H1 (cell line): ENCODE measurements around the gene PRKCZ. TPM values are rescaled to one million over a fixed set of nuclear protein-coding genes. Genes with fewer than 3 reads are reported as not detected.

Source experiments
- CBX8 ChIP-seq: fragments of 300-800, 300-1000 bp; sonication (generic); IDR thresholded peaks from 2 replicates; pipeline ENCODE4 v1.7.1; 2016; ENCODE audit warnings: low read depth, low read length, borderline replicate concordance
- CHD7 ChIP-seq: fragments of 300-600 bp; sonication (generic); IDR thresholded peaks from 2 replicates; pipeline ENCODE4 v1.7.1; 2012; ENCODE audit warnings: low read length, moderate library complexity, mild to moderate bottlenecking, inconsistent platforms; ENCODE audit not compliant: insufficient replicate concordance
- CTBP2 ChIP-seq: IDR thresholded peaks from 2 replicates; pipeline ENCODE4 v1.7.0; 2011; ENCODE audit warnings: borderline replicate concordance, mild to moderate bottlenecking, moderate library complexity, mixed read lengths, low read length; ENCODE audit not compliant: insufficient read depth, insufficient read length
- EGR1 ChIP-seq: IDR thresholded peaks from 2 replicates; pipeline ENCODE4 v1.6.1; 2011; ENCODE audit warnings: low read depth, low read length, borderline replicate concordance
- GABPA ChIP-seq: IDR thresholded peaks from 2 replicates; pipeline ENCODE4 v1.6.1; 2011; ENCODE audit warnings: mild to moderate bottlenecking, low read length, moderate library complexity, borderline replicate concordance; ENCODE audit not compliant: insufficient read depth
- HDAC2 ChIP-seq, 2 experiments: fragments of 300-600 bp in 1 of 2; sonication (generic) in 1 of 2; IDR thresholded peaks; 2 replicates each; pipeline ENCODE4 v1.6.1; 2011 to 2012; ENCODE audit warnings: low read depth in 2 of 2, low read length in 2 of 2, mild to moderate bottlenecking in 2 of 2, moderate library complexity in 2 of 2, borderline replicate concordance in 1 of 2, inconsistent platforms in 1 of 2
- NANOG ChIP-seq: IDR thresholded peaks from 2 replicates; pipeline ENCODE4 v1.6.1; 2011; ENCODE audit warnings: low read length, low read depth, mild to moderate bottlenecking, inconsistent platforms; ENCODE audit not compliant: insufficient read depth, poor library complexity, severe bottlenecking
- RFX5 ChIP-seq: IDR thresholded peaks from 2 replicates; pipeline ENCODE4 v1.6.1; 2011; ENCODE audit warnings: low read depth, low read length, improper control_type of control experiment, borderline replicate concordance
- SIN3A ChIP-seq, 2 experiments: IDR thresholded peaks in 1 of 2; conservative IDR thresholded peaks in 1 of 2; 2 replicates each; pipeline ENCODE4 v1.6.1; 2011 to 2012; ENCODE audit warnings: low read length in 2 of 2, improper control_type of control experiment in 1 of 2, low read depth in 1 of 2, mild to moderate bottlenecking in 1 of 2
- SUZ12 ChIP-seq: fragments of 200-600 bp; sonication (generic); IDR thresholded peaks from 2 replicates; pipeline ENCODE4 v1.6.1; 2012; ENCODE audit warnings: mild to moderate bottlenecking, inconsistent platforms, low read length, moderate library complexity, mixed read lengths
- polyA plus RNA-seq, 7 experiments: library from polyadenylated mRNA; depleted of rRNA in 3 of 7; stranded (reverse) in 5 of 7; unstranded in 2 of 7; fragments of >200 nt in 5 of 7; fragments of 200-250 nt in 2 of 7; gene quantifications; 1 replicate in 5 of 7; 2 replicates in 1 of 7; 4 replicates in 1 of 7; pipeline versions ENCODE4 v1.2.1 to v1.2.3, GENCODE V29; 2011 to 2013; ENCODE audit warnings: missing spikeins in 2 of 7, mixed read lengths in 2 of 7
- total RNA-seq: library from RNA; stranded (reverse); fragmentation: NEBNext Ultra II Directional; extraction: Animal tissue kit (Norgen Biotek cat#: 25700); gene quantifications from 2 replicates; pipeline ENCODE4 v1.2.1, GENCODE V29; 2021

PRKCZ gene
- total and polyA plus RNA-seq, 2 of the 8 experiments (the other 6 are each of a cell fraction or from before 2014, with no cell fraction given): 37.4 to 45.1 TPM

GRCh38 chr1:2134266-2134620, 84.0 kb downstream of the PRKCZ start (continued):
- no peak for TF ChIP-seq CHD7
- no peak for TF ChIP-seq CBX8
- TF ChIP-seq CTBP2: no peak
- no peak for TF ChIP-seq NANOG
- no peak for TF ChIP-seq SIN3A (conservative IDR thresholded peaks at IDR 0.05 in 1 of 2, IDR thresholded peaks at IDR 0.05 in 1 of 2; ENCODE audit: low read depth in 1 of 2, low read length in 2 of 2)
- no peak for TF ChIP-seq SUZ12
- no peak for TF ChIP-seq RFX5
- no peak for TF ChIP-seq HDAC2 (IDR thresholded peaks at IDR 0.05; ENCODE audit: borderline replicate concordance in 1 of 2, low read depth in 2 of 2, low read length in 2 of 2)
- no peak for TF ChIP-seq GABPA
- no peak for TF ChIP-seq EGR1
